ENCODE measurements around the gene ALDH4A1. TPM values are rescaled to one million over a fixed set of nuclear protein-coding genes. Genes with fewer than 3 reads are reported as not detected.

ALDH4A1 gene
- total RNA-seq, 1 experiment from 2014 or later, result 26.1 TPM

- Mint-ChIP-seq H3K9me3 (no peaks in the 10 kb centered on the region), H3K4me3 (no peak overlapping the region), H3K27ac (0 out of 7 replicates have a peak overlapping the region, but pooled peaks of 1 of the 3 experiments have one; percentile 16), H3K36me3 (ENCODE audit: insufficient read depth in 1 of 3, low read depth in 3 of 3) (peaks cover 3 to 13% (median 9%) of the 10 kb centered on the region in 3 experiments; a peak in 4 of 7 replicates), H3K4me1 (peaks cover 0 to 11% of the 10 kb centered on the region in 2 experiments; a peak in 2 of 4 replicates), H3K27me3 (ENCODE audit: low read depth) (no peaks in the 10 kb centered on the region)
- Histone ChIP-seq H4K8ac (replicated peaks; ENCODE audit: insufficient read length, low read depth, low read length) (no peak overlapping the region), H3K27me3 (ENCODE audit: insufficient read depth, low read length) (no peaks in the 10 kb centered on the region), H3K23me2 (ENCODE audit: insufficient read length, low read depth, low read length, poor library complexity, severe bottlenecking) (no peaks in the 10 kb centered on the region), H2BK12ac (ENCODE audit: insufficient read length, low read depth, low read length) (no peak overlapping the region), H3K23ac (ENCODE audit: insufficient read length, low read depth, low read length) (no peak overlapping the region), H2BK120ac (ENCODE audit: low read depth, low read length, poor library complexity, severe bottlenecking) (no peak overlapping the region), H2AK5ac (ENCODE audit: insufficient read length, low read length) (no peak overlapping the region), H4K91ac (ENCODE audit: insufficient read length, low read depth, low read length) (no peak overlapping the region), H2AFZ (ENCODE audit: low read length) (no peak overlapping the region), H2BK20ac (ENCODE audit: low read depth, low read length, poor library complexity, severe bottlenecking) (no peak overlapping the region), H2BK5ac (ENCODE audit: insufficient read length, low read length) (no peak overlapping the region), H3K18ac (ENCODE audit: insufficient read length, low read depth, low read length) (no peak overlapping the region), H3K79me1 (ENCODE audit: insufficient read depth, low read depth, low read length, poor library complexity, severe bottlenecking) (no peaks in the 10 kb centered on the region), H3K4ac (ENCODE audit: low read depth, low read length) (no peak overlapping the region), H3K4me2 (ENCODE audit: insufficient read depth, insufficient read length, low read length) (no peak overlapping the region), H4K20me1 (ENCODE audit: control insufficient read depth, insufficient read depth, insufficient read length) (no peaks in the 10 kb centered on the region), H3K9me3 (ENCODE audit: control insufficient read depth, low read depth, low read length) (no peaks in the 10 kb centered on the region), H3K56ac (ENCODE audit: insufficient read length, low read depth, low read length) (no peak overlapping the region), H3K27ac (ENCODE audit: insufficient read length, low read depth, low read length) (no peak overlapping the region), H3K79me2 (ENCODE audit: insufficient read depth, low read length) (no peaks in the 10 kb centered on the region), H2BK15ac (ENCODE audit: low read depth, low read length) (no peak overlapping the region), H3K14ac (ENCODE audit: insufficient read depth, low read length) (no peak overlapping the region), H3T11ph (ENCODE audit: low read length) (no peak overlapping the region), H4K5ac (ENCODE audit: insufficient read length, low read depth, low read length) (no peak overlapping the region), H3K4me1 (ENCODE audit: insufficient read depth, low read length) (no peaks in the 10 kb centered on the region), H3K9ac (ENCODE audit: extremely low read depth, insufficient read length, low read length) (no peak overlapping the region)
- DNase-seq, result no peak
- no peak for TF ChIP-seq CTCF (conservative IDR thresholded peaks at IDR 0.05)
- WGBS (ENCODE audit: extremely low coverage, insufficient read length, low lambda C conversion rate), result no CpG with 5 or more reads among the region's 2 CpGs
These were observed 21.2 kb downstream of the ALDH4A1 start for GRCh38 chr1:18881164-18881563.
